Peyer's patch (tissue), 4 donors: ENCODE measurements around the gene TTC38. TPM values are rescaled to one million over a fixed set of nuclear protein-coding genes. Genes with fewer than 3 reads are reported as not detected.
A peak's percentile ranks its signal among the peaks of the same experiment; 100 is the strongest.

Experiments used
- DNase-seq, 3 donors: peaks; one replicate each; pipeline ENCODE4 v3.0.0-alpha.2; 2017 to 2019
- H3K27ac ChIP-seq, 4 donors: fragments of 200-600 bp; sonication (generic); one replicate each; pipeline ENCODE4 v1.5.1; 2016 to 2019
- H3K27me3 ChIP-seq, 2 donors: fragments of 200-600 bp; sonication (generic); one replicate each; pipeline ENCODE4 v1.5.1; 2019
- H3K36me3 ChIP-seq, 3 donors: fragments of 200-600 bp; sonication (generic); one replicate each; pipeline ENCODE4 v1.5.1; 2016 to 2019
- H3K4me1 ChIP-seq, 4 donors: fragments of 200-600 bp; sonication (generic); one replicate each; pipeline ENCODE4 v1.5.1; 2016 to 2019
- H3K4me3 ChIP-seq, 4 donors: fragments of 200-600 bp; sonication (generic); 1 replicate in 3 of 4; 2 replicates in 1 of 4; pipeline ENCODE4 v1.5.1; 2016 to 2019; ENCODE audit warnings: mild to moderate bottlenecking in 1 of 4
- H3K9me3 ChIP-seq, 4 donors: fragments of 200-600 bp; sonication (generic); one replicate each; pipeline ENCODE4 v1.5.1; 2016 to 2019; ENCODE audit warnings: mild to moderate bottlenecking in 1 of 4
- POLR2A ChIP-seq, 2 donors: fragments of 450-650 bp; IDR thresholded peaks; one replicate each; pipeline ENCODE4 v1.5.1; 2017; ENCODE audit warnings: antibody characterized with exemption in 2 of 2, mild to moderate bottlenecking in 2 of 2, moderate library complexity in 2 of 2
- total RNA-seq, 4 donors: library from RNA; depleted of rRNA; stranded (reverse); fragments of >200 nt; gene quantifications; one replicate each; pipeline ENCODE4 v1.1.0, GENCODE V29; 2016
- TF ChIP-seq, protein P1 (sequence below), 6 experiments: fragments of 450-650 bp in 4 of 6; fragments of 200-600 bp in 2 of 6; sonication (generic) in 1 of 6; IDR thresholded peaks; one replicate each; pipeline ENCODE4 v1.5.1; 2017 to 2019; ENCODE audit warnings: antibody characterized with exemption in 6 of 6, mild to moderate bottlenecking in 3 of 6, moderate library complexity in 1 of 6

The TTC38 gene
- total RNA-seq, 4 donors from 2014 or later = 173 to 606 (median 587) TPM

GRCh38 chr22:46250783-46251125, 17.1 kb upstream of the TTC38 start:
- H3K36me3 ChIP-seq = no peaks in the 10 kb centered on the region
- no peaks in the 10 kb centered on the region for H3K9me3 ChIP-seq
- peak overlapping the region; percentile 65 to 79 (median 76) for H3K4me3 ChIP-seq
- peaks cover 0 to 17% (median 5%) of the 10 kb centered on the region in 4 donors for H3K4me1 ChIP-seq
- peak overlapping the region; percentile 85 to 92 (median 90) for H3K27ac ChIP-seq
- DNase-seq = peak in 1 of 3 donors; percentile 68
- H3K27me3 ChIP-seq = no peaks in the 10 kb centered on the region
- TF ChIP-seq, protein P1, sequence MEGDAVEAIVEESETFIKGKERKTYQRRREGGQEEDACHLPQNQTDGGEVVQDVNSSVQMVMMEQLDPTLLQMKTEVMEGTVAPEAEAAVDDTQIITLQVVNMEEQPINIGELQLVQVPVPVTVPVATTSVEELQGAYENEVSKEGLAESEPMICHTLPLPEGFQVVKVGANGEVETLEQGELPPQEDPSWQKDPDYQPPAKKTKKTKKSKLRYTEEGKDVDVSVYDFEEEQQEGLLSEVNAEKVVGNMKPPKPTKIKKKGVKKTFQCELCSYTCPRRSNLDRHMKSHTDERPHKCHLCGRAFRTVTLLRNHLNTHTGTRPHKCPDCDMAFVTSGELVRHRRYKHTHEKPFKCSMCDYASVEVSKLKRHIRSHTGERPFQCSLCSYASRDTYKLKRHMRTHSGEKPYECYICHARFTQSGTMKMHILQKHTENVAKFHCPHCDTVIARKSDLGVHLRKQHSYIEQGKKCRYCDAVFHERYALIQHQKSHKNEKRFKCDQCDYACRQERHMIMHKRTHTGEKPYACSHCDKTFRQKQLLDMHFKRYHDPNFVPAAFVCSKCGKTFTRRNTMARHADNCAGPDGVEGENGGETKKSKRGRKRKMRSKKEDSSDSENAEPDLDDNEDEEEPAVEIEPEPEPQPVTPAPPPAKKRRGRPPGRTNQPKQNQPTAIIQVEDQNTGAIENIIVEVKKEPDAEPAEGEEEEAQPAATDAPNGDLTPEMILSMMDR (IDR thresholded peaks at IDR 0.05) = no peak
- TF ChIP-seq POLR2A (IDR thresholded peaks at IDR 0.05) = no peak

DNA sequence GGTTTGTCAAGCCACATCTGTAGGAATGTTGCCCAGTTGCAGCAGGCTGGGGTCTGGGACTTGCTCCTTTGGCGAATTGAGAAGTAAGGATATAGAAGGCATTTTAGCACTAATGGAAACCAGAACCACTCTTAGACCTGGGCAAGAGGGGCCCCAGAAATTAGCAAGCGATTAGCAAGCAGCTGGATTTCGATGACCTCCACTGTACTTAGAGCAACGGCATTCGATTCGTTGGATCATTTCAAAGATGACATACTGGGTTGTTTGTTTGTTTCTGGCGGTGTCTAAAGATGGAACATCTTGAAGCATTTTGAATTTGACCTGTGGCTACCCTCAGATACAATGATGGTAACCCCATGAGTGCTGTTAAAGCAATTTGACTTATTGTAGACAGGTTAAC, 16.5 kb upstream of the TTC38 start:
- H3K27ac ChIP-seq = peak overlapping the region in 1 of 4 donors; percentile 92
- peak overlapping the region in 2 of 4 donors; percentile 65 to 79 for H3K4me3 ChIP-seq
- H3K4me1 ChIP-seq = peaks cover 0 to 17% (median 5%) of the 10 kb centered on the region in 4 donors
- H3K9me3 ChIP-seq = no peaks in the 10 kb centered on the region
- H3K36me3 ChIP-seq = no peaks in the 10 kb centered on the region
- TF ChIP-seq, protein P1 (IDR thresholded peaks at IDR 0.05) = no peak
- no peak for TF ChIP-seq POLR2A (IDR thresholded peaks at IDR 0.05)
- DNase-seq = no peak
- H3K27me3 ChIP-seq = no peaks in the 10 kb centered on the region

DNA sequence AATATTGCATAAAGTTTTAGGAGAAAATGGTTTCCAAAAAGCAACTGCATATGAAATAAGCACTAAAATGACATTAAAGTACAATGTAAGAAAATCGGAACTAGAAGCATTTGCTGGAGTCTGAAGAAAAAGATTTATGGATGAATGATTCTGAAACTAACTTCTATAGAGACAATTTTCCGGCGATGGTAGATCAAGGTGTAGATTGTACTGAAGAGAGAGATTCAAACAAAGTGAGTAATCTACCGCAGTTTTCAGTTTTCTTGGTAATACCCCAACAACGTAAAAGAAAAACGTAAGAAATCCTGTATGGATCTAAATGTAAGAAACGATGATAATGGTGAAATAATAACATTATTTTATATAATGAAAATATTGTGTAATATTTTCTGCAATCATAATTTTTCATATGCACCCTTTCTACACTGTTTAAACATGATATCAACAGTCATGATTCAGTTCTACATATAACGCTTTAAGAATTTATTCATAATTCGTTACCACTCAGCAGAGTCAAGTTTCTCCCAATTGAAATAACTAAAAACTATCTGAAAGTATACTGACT, 15.9 kb upstream of the TTC38 start:
- DNase-seq = no peak
- TF ChIP-seq, protein P1 (IDR thresholded peaks at IDR 0.05) = no peak
- no peak for TF ChIP-seq POLR2A (IDR thresholded peaks at IDR 0.05)

DNA sequence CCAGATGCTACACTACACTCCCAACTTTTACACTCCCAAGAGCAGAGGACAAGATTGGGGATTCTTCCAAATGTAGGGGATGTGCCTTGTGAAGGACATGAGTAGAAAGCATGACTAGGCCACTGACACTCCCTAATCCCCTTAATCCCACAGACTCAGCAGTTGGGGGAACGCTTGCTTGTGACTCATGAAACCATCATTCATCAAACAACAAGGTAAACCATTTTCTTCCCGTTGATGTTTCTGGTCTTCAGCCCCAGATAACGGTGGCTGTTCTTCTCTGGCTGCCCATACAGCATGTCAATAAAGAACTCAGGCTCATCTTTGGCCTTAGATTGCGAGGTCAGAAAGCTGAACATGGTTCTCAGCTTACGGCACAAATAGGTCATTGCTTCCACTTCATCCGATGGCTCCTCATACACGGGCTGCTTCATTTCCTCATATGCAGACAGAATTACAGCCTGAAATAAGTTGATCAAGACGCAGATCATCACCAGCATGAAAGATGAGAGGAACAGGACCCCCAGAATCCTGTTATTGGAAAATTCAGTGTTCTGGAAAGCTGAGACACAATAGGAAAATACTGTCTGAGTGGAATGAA, 11.3 kb upstream of the TTC38 start:
- H3K27ac ChIP-seq = no peak overlapping the region
- H3K9me3 ChIP-seq = no peaks in the 10 kb centered on the region
- no peak overlapping the region for H3K4me3 ChIP-seq
- H3K4me1 ChIP-seq = no peaks in the 10 kb centered on the region
- no peaks in the 10 kb centered on the region for H3K36me3 ChIP-seq
- H3K27me3 ChIP-seq = no peaks in the 10 kb centered on the region
- DNase-seq = no peak
- TF ChIP-seq, protein P1 (IDR thresholded peaks at IDR 0.05) = no peak
- no peak for TF ChIP-seq POLR2A (IDR thresholded peaks at IDR 0.05)

More for the DNA sequence above, 15.9 kb upstream of the TTC38 start:
- no peak overlapping the region for H3K27ac ChIP-seq
- H3K27me3 ChIP-seq = no peaks in the 10 kb centered on the region
- H3K36me3 ChIP-seq = no peaks in the 10 kb centered on the region
- H3K4me3 ChIP-seq = no peak overlapping the region
- H3K4me1 ChIP-seq = peaks cover 0 to 17% (median 5%) of the 10 kb centered on the region in 4 donors
- no peaks in the 10 kb centered on the region for H3K9me3 ChIP-seq

GRCh38 chr22:46259374-46259773, 8.4 kb upstream of the TTC38 start:
- Histone ChIP-seq H3K27ac (no peak overlapping the region), H3K4me1 (peaks cover 0 to 14% (median 0%) of the 10 kb centered on the region in 4 donors), H3K36me3 (no peaks in the 10 kb centered on the region), H3K27me3 (no peaks in the 10 kb centered on the region), H3K4me3 (no peak overlapping the region), H3K9me3 (no peaks in the 10 kb centered on the region)
- peak in 1 of 3 donors; percentile 3 for DNase-seq
- TF ChIP-seq, protein P1 (IDR thresholded peaks at IDR 0.05) = no peak
- TF ChIP-seq POLR2A (IDR thresholded peaks at IDR 0.05) = no peak
